Subcutaneous adipose tissue (tissue), 4 donors: ENCODE results near the gene COL27A1. TPM values are rescaled to one million over a fixed set of nuclear protein-coding genes. Genes with fewer than 3 reads are reported as not detected.

ENCODE experiments used
- CTCF ChIP-seq: fragments of 450-650 bp; IDR thresholded peaks from one replicate; pipeline ENCODE4 v1.5.1; 2016; ENCODE audit warnings: low read depth, mild to moderate bottlenecking, control low read depth, antibody characterized with exemption, moderate library complexity
- total RNA-seq, 4 donors: library from RNA; depleted of rRNA; stranded (reverse); fragments of >200 nt; gene quantifications; one replicate each; pipeline ENCODE4 v1.1.0, GENCODE V29; 2016

Gene COL27A1
- total RNA-seq, 4 donors from 2014 or later = 1.0 to 7.7 (median 4.4) TPM

- TF ChIP-seq CTCF = no peak
Measured at GRCh38 chr9:114151426-114151956, 3.8 kb upstream of the COL27A1 start.

GRCh38 chr9:114153761-114154599 is 1.4 kb upstream of the COL27A1 start:
- no peak for TF ChIP-seq CTCF

- no peak for TF ChIP-seq CTCF
Measured at GRCh38 chr9:114154600-114155102, 686 bp upstream of the COL27A1 start.

- no peak for TF ChIP-seq CTCF
Measured at GRCh38 chr9:114155995-114156656, 789 bp downstream of the COL27A1 start.

GRCh38 chr9:114156657-114157421 is 1.5 kb downstream of the COL27A1 start:
- TF ChIP-seq CTCF = no peak

GRCh38 chr9:114157516-114158176 is 2.3 kb downstream of the COL27A1 start:
- TF ChIP-seq CTCF = no peak
